T follicular helper cell (primary cell): ENCODE measurements around the gene BTBD9.

Experiments used
- DNase-seq: peaks from one replicate; pipeline ENCODE4 v3.0.0-alpha.2; 2020; ENCODE audit warnings: low read depth

Gene BTBD9

DNA sequence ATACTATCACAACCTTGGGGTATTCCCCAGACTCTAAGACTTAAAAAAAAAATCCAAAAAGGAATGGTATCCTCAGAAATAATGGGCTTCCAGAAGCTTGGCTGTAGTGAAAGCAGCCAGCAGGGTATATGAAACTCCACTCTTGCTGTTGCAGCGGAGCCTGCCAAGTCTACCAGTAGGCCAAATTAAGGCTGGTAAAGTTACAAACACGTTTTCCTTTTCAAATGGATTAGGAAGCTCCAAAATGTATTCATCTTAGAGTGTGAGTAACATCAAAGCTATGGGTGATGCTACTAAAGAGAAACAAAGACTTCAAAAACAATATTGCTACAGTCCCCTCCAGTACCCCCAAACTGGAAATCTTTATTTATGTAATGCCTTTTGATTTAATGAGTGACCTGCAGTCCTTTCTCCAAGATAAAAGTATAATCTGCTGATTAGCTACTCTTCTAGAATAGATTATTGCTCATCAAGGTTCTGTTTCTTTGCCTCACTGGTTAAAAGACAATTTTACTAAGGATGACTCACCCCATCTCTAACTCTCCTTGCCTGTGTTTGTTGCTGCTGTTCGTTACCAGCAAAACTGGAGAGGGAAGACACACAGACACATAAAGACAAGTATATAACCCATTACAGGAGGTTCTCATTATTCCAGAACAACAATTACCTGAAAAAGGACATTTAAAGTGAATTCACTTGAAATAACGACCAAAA, 84.9 kb downstream of the BTBD9 start:
- DNase-seq = no peak

DNA sequence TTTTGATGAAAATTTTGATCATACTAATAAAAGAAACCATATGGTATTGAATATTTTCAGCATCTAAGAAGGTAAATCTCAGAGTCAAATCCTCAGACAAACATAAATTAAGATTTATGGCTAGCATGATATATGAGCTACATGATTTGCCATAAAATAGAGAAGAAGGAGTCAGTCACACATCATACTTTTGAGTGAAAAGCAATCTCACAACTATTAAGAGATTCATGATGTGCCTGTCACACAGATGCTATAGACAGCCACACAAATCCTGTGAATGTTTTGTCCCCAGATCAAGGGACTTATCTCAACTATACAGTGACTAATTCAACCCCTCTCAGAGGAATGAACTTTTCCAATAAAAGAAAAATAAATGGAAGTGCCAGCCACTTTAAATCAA, 85.7 kb downstream of the BTBD9 start:
- no peak for DNase-seq

- DNase-seq = no peak
These were observed 87.6 kb downstream of the BTBD9 start for GRCh38 chr6:38552121-38552520.

DNA sequence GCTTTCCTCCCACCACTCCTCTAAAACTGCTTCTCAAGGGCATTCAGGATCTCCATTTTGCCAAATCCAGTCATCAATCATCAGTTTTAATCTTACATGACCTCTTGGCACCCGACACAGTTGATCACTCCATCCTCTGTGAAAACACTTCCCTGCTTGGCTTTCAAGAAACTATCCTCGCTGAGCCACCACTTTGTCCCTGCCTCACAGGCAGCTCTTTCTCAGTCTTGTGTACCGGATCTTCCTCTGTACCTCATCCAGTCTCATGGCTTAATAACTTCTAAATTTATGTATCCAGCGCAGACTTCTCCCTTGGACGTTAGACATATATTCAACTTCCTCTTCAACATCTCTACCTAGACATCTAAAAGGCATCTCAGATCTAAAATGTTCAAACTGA, 89.9 kb downstream of the BTBD9 start:
- no peak for DNase-seq

DNA sequence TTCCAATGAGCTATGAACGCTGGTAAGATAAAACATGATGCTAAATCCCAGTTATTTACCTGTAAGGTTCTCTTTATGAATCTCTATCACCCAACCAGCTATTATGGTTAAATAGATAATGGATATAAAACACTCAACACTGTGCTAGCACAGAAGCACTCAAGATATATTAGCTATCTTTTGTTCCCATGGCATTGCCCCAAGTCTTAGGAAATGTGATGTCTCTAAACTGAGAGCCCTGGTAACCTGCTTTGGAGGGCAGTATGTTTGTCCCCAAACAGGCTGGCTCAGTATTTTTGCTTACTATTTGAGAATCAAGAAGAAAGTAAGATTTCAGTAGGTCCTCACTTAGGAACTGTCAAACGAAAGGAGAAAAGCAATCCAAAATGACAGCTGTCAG, 90.5 kb downstream of the BTBD9 start:
- DNase-seq = no peak

- no peak for DNase-seq
These were observed 96.7 kb downstream of the BTBD9 start for GRCh38 chr6:38543022-38543421.

- DNase-seq = no peak
These were observed 97.7 kb downstream of the BTBD9 start for GRCh38 chr6:38542031-38542430.

DNA sequence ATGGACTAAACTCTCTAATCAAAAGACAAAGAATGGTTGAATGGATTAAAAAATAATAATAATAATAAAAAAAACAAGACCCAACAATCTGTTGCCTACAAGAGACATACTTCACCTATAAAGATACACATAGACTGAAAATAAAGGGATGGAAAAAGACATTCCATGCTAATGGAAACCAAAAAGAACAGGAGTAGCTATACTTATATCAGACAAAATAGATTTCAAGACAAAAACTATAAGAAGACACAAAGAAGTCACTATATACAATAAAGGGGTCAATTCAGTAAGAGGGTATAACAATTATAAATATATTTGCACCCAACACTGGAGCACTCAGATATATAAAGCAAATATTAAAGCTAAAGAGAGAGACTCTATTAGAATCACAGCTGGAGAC, 106.7 kb downstream of the BTBD9 start:
- no peak for DNase-seq

GRCh38 chr6:38531134-38531533, 108.6 kb downstream of the BTBD9 start:
- no peak for DNase-seq

DNA sequence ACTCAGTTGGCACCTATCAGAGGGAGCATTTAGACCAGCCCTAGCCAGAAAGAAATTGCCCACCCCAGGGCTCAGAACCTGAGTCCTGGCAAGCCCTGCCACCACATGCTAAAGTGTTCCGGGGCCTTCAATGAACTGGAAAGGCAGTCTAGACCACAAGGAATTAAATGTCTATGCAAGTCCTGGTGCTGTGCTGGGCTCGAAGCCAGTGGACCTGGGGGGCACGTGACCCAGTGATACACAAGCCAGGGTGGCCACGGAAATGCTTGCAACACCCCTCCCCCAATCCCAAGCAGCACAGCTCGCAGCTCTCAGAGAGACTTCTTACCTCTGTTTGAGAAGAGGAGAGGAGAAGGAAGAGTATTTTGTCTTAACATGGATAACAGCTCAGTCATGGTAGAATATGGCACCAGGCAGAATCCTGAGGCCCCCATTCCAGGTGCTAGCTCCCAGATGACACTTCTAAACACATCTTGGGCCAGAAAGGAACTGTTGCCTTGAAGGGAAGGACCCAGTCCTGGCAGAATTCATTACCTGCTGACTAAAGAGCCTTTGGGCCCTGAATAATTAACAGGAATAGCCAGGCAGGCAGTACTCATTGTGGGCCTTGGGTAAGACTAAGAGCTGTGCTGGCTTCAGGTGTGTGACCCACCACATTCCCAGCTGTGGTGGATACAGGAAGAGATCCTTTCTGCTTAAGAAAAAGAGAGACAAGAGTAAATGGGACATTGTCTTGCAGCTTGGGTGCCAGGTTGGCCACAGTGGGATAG, 111.3 kb downstream of the BTBD9 start:
- no peak for DNase-seq

GRCh38 chr6:38527371-38527770, 112.4 kb downstream of the BTBD9 start:
- DNase-seq = no peak

- DNase-seq = no peak
These were observed 113.8 kb downstream of the BTBD9 start for GRCh38 chr6:38525888-38526287.

DNA sequence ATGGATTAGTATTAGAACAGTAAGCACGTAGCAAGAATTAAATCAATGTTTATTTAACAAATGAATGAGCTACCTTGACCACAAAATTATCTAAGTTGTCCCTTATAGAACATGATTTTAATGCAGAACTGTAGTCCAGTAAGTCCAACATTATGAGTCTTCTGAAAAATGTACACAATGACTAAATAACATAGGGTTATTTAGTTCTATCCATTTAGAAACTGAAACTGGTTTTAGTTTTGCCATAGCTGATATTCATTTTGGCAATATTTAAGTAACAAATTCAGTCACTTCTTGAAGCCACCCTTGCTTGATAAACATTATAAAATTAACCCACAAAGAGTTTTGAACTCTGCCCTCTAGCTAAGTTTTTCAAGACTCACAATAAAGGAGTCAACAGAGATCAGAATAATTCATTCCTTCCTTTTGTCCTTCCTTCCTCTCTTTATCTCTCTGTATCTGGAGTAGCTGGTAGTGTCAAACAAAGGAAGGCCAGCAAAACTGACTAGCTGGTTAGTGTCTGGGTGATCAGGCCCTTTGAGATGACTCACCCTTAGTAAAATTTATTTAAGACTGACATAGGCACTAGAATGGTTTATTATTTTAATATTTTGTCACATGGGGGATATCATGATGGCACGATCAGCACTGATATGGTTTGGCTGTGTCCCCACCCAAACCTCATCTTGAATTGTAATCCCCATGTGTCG, 115.1 kb downstream of the BTBD9 start:
- DNase-seq = no peak

- DNase-seq = no peak
These were observed 117.4 kb downstream of the BTBD9 start for GRCh38 chr6:38522322-38522721.

DNA sequence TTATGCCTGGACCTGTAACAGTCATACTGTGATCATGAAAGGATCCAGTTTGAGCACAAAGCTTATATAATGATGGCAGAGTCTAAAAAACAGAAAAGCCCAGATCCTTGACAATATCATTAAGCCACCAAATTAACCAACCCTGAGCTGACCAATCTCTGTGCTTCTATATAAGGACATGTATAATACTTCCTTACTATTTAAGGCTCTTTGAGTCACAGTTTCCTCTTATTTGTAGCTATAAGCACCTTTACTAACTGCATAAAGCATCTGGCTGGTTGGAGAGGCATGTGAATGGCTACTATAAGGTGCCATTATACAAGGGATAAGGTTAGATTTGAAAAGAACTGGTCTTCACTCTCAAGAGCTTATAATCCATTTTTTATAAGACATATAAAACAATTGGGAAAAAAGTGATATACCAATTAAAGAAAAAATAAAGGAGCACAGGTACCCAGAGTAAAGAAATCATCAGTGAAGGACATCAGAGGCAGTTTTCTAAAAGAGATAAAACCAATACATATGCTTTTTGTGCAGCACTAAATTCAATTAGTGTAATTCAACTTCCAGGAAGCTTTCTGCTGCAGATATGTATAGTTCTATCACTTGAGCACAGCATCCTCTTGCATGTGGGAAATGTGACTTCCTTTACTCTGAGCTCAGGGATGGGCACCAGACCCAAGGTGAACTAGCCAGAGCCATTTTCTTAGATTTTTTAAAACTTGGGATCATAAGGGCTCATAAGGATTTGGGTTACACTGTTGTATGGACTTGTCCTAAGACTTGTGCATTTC, 121.0 kb downstream of the BTBD9 start:
- DNase-seq = no peak

GRCh38 chr6:38517005-38517404, 122.7 kb downstream of the BTBD9 start:
- no peak for DNase-seq

DNA sequence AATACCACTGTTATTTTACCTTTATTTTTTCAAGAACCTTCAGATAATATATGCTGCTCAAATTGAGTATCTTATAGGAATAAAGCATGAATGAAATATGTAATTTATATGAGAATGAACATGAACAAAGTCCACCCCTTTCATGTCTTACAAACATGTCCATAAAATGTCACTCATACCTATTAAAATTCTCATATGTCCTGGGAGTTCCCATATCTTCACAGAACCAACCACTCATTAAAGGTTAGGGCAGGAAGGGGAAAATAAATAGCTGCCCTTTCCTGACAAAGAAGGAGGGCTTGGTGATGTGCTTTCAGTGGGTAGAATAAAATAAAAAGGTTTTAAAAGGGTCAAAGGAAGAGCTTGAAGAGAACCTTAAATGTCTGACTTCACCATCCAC, 125.3 kb downstream of the BTBD9 start:
- no peak for DNase-seq

DNA sequence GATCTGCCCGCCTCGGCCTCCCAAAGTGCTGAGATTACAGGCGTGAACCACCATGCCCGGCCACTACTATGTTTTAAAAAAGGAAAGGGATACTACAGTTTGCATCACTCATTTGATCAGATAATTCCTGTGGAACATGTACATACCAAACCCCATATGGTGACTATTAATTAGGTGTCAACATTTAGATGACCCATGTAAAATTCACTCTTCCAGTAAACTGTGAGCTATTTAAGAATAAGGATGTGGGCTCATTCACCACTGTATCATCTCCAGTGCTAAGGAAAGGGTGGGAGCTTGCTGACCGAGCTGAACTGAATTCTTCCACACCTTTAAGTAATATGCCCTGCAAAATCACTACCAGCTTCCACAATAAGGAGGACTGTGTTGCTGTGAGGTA, 127.5 kb downstream of the BTBD9 start:
- no peak for DNase-seq

GRCh38 chr6:38510205-38510604, 129.5 kb downstream of the BTBD9 start:
- no peak for DNase-seq

DNA sequence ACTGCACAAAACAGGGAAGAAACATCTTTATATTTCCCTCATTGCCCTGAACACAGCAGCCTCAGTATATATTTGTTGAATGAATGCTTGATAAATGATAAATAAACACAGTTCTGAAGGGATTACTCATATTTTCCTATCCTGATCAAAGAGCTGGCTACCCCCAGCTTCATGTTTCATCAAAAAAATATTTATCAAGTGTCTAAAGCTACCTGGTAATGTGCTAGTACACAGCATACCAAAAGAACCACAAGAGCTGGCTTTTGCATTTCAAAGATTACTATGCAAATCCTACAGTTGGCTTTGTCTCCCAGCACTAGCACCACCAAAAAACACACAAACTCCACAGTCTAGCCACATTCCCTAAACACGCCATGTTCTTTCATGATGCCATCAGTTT, 130.0 kb downstream of the BTBD9 start:
- no peak for DNase-seq

DNA sequence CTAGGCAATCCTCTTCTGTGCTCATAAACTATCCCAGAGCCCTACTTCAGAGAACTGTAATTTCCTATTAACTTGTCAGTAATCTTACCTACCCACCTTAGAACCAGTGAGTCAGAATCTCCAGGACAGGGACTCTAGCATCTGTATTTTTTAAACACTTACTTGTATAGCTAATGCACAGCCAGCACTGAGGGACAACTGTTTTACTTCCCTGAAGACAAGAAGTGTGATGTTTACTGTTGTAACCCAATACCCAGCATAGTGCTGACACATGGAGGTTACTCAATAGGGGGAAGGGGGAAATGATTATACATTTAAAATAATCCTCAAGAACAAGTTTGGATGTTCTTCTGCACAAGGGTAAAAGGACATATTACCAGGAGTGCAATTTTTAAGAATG, 130.8 kb downstream of the BTBD9 start:
- DNase-seq = no peak

DNA sequence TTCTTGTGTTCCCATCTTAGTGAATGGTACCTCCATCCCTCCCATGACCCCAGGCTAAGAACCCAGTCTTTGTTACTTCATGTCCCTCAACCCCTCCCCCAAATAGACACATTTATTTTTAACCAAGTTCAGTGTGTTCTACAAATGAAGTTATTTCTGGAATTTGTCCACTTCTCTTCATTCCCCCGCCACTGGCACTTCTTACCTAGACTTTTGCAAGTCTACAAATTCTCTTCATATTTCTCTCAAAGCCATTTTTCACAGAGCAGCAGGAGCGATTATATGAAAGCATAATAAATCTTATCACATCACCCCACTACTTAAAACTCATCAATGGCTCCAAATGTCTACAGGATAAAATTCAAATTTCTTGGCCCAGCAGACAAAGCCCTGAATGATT, 131.4 kb downstream of the BTBD9 start:
- DNase-seq = no peak
